Fibroblast of upper back skin (primary cell): Measurements from ENCODE around the gene UBE2B.

Source experiments
- DNase-seq: peaks from one replicate; pipeline ENCODE4 v3.0.0-alpha.2; 2013

UBE2B gene

DNA sequence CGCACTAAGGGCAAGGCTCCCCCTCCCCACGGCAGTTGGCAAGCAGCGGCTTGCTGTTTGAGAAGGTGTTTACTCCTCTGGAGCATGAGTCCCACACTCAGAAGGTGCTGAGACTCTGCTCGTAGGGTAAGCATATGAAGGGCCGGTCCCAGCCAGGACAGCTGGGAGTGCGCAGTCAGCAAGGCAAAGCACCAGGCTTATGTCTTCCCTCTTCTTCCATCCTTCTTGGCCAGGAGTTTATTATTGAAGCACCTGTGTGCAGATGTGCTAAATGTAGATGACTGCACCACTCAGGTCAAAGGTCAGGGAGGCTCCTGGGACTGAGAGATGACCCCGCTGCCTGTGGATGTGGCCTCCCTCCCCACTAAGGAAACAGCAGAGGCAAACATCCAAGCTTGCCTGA, 67.4 kb downstream of the UBE2B start:
- no peak for DNase-seq

DNA sequence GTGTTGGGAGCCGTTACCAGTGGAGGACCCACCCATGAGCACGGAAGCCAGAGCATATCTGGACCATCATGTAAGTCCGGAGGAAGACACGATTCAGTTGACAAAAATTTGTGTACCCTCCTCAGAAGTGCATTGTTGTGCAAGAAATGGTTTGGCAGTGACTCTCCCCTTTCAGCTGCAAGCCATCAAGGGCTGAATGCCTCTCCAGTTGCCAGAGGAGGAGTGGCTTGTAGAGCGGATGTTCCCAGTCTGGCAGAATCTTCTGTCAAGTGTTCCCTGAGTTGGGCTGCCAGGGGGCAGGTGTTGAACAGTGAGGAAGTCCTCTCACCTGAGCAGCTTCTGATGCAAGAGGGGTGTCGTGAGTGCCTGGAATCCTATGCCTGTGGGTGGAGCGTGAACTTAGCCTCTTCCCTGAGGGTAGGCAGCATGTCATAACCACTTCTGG, 67.9 kb downstream of the UBE2B start:
- peak; percentile 94 for DNase-seq

DNA sequence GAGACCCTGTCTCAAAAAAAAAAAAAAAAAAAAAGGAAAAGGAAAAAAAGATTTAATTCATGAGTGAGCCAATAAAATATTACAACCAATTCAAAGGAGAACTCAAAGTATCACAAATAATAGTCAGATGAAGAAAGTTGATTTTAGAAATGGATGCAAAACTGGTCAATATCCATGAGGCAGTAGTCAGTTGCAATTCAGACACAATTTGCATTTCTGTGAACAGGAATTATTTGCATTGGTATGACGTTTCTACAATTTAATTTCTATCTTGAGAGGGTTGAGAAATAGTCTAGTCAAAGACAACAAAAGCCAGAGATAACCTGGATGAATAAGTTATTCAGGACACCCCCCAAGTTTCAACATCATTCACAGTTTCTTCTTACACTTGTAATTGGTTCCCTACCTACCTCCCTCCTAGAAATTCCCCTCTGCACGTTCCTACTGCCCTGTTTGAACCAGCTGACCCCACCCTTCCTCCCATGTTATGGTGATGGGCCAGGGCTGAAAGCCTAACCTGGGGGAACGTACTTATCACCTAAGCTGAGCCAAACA, 68.9 kb downstream of the UBE2B start:
- DNase-seq: no peak
